Measurements from ENCODE around the gene KDM4F. TPM values are rescaled to one million over a fixed set of nuclear protein-coding genes. Genes with fewer than 3 reads are reported as not detected.

Gene KDM4F
- total RNA-seq, 4 donors from 2014 or later, result not detected

- Histone ChIP-seq H3K9me3 (no peaks in the 10 kb centered on the region), H3K4me1 (no peaks in the 10 kb centered on the region), H3K27me3 (no peaks in the 10 kb centered on the region), H3K27ac (no peak overlapping the region), H3K36me3 (no peaks in the 10 kb centered on the region), H3K4me3 (no peak overlapping the region)
- TF ChIP-seq POLR2A (IDR thresholded peaks at IDR 0.05) (no peak), CTCF (IDR thresholded peaks at IDR 0.05) (no peak)
- DNase-seq, result no peak
These were observed 6.3 kb upstream of the KDM4F start for GRCh38 chr11:95042906-95043305.

GRCh38 chr11:95044010-95044409 lies 5.2 kb upstream of the KDM4F start:
- H3K9me3 ChIP-seq, result no peaks in the 10 kb centered on the region

GRCh38 chr11:95045812-95046211 lies 3.4 kb upstream of the KDM4F start:
- Histone ChIP-seq H3K27me3 (no peaks in the 10 kb centered on the region), H3K4me3 (no peak overlapping the region), H3K4me1 (no peaks in the 10 kb centered on the region), H3K9me3 (no peaks in the 10 kb centered on the region), H3K36me3 (no peaks in the 10 kb centered on the region), H3K27ac (no peak overlapping the region)
- no peak for TF ChIP-seq POLR2A (IDR thresholded peaks at IDR 0.05)
- TF ChIP-seq CTCF (IDR thresholded peaks at IDR 0.05), result no peak
- no peak for DNase-seq

More at GRCh38 chr11:95044010-95044409, 5.2 kb upstream of the KDM4F start:
- DNase-seq, result no peak
- H3K27ac ChIP-seq, result no peak overlapping the region
- no peak overlapping the region for H3K4me3 ChIP-seq
- no peaks in the 10 kb centered on the region for H3K27me3 ChIP-seq
- no peaks in the 10 kb centered on the region for H3K36me3 ChIP-seq
- H3K4me1 ChIP-seq, result no peaks in the 10 kb centered on the region
- TF ChIP-seq CTCF (IDR thresholded peaks at IDR 0.05) (no peak), POLR2A (IDR thresholded peaks at IDR 0.05) (no peak)

- no peaks in the 10 kb centered on the region for H3K9me3 ChIP-seq
- H3K4me1 ChIP-seq, result peaks cover 0 to 5% (median 0%) of the 10 kb centered on the region in 4 donors
- no peak for DNase-seq
- H3K27me3 ChIP-seq, result no peaks in the 10 kb centered on the region
- no peak overlapping the region for H3K4me3 ChIP-seq
- H3K27ac ChIP-seq, result no peak overlapping the region
- TF ChIP-seq CTCF (IDR thresholded peaks at IDR 0.05) (no peak), POLR2A (IDR thresholded peaks at IDR 0.05) (no peak)
- H3K36me3 ChIP-seq, result no peaks in the 10 kb centered on the region
These were observed 1.5 kb downstream of the KDM4F start for GRCh38 chr11:95050595-95051202.

GRCh38 chr11:95054356-95054755 lies 5.1 kb downstream of the KDM4F start:
- TF ChIP-seq POLR2A (IDR thresholded peaks at IDR 0.05) (no peak), CTCF (IDR thresholded peaks at IDR 0.05) (no peak)
- no peak overlapping the region for H3K27ac ChIP-seq
- H3K9me3 ChIP-seq, result no peaks in the 10 kb centered on the region
- no peak overlapping the region for H3K4me3 ChIP-seq
- H3K27me3 ChIP-seq, result no peaks in the 10 kb centered on the region
- H3K36me3 ChIP-seq, result no peaks in the 10 kb centered on the region
- no peak for DNase-seq
- H3K4me1 ChIP-seq, result peaks cover 0 to 5% (median 0%) of the 10 kb centered on the region in 4 donors
